ENCODE results near the gene DBNDD1. TPM values are rescaled to one million over a fixed set of nuclear protein-coding genes. Genes with fewer than 3 reads are reported as not detected.

DBNDD1 gene
- total RNA-seq, 1 donor from 2014 or later = 2.7 TPM

- no peak for TF ChIP-seq CTCF (IDR thresholded peaks at IDR 0.05)
- Histone ChIP-seq H3K27ac (peak overlapping the region in 1 of 2 donors; percentile 5), H3K36me3 (peaks cover 14 to 29% of the 10 kb centered on the region in 2 donors), H3K4me3 (no peak overlapping the region), H3K9me3 (no peaks in the 10 kb centered on the region), H3K4me1 (no peaks in the 10 kb centered on the region), H3K27me3 (no peaks in the 10 kb centered on the region)
- intact Hi-C loops (cut with DNase I) = no loop called here
- no peak for DNase-seq (ENCODE audit: low spot score in 2 of 2)
Observed at GRCh38 chr16:90033387-90033786, 14.1 kb upstream of the DBNDD1 start.

GRCh38 chr16:90032674-90033331 is 13.5 kb upstream of the DBNDD1 start:
- Histone ChIP-seq H3K36me3 (peaks cover 10 to 24% of the 10 kb centered on the region in 2 donors), H3K4me3 (no peak overlapping the region), H3K27ac (no peak overlapping the region), H3K9me3 (no peaks in the 10 kb centered on the region), H3K4me1 (no peaks in the 10 kb centered on the region), H3K27me3 (no peaks in the 10 kb centered on the region)
- no peak for TF ChIP-seq CTCF (IDR thresholded peaks at IDR 0.05)
- no peak for DNase-seq (ENCODE audit: low spot score in 2 of 2)
- intact Hi-C loops (cut with DNase I) = no loop called here

GRCh38 chr16:90031931-90032673 is 12.8 kb upstream of the DBNDD1 start:
- intact Hi-C loops (cut with DNase I) = no loop called here
- peak overlapping the region in 1 of 2 donors; percentile 24 for H3K27ac ChIP-seq

GRCh38 chr16:90031186-90031930 is 12.1 kb upstream of the DBNDD1 start:
- Histone ChIP-seq H3K27me3 (no peaks in the 10 kb centered on the region), H3K36me3 (peaks cover 0 to 15% of the 10 kb centered on the region in 2 donors), H3K4me3 (no peak overlapping the region), H3K4me1 (no peaks in the 10 kb centered on the region), H3K9me3 (no peaks in the 10 kb centered on the region), H3K27ac (no peak overlapping the region)
- intact Hi-C loops (cut with DNase I) = no loop called here
- TF ChIP-seq CTCF (IDR thresholded peaks at IDR 0.05) = no peak
- no peak for DNase-seq (ENCODE audit: low spot score in 2 of 2)

More at GRCh38 chr16:90031931-90032673, 12.8 kb upstream of the DBNDD1 start:
- no peaks in the 10 kb centered on the region for H3K4me1 ChIP-seq
- H3K36me3 ChIP-seq = peaks cover 5 to 22% of the 10 kb centered on the region in 2 donors
- H3K27me3 ChIP-seq = no peaks in the 10 kb centered on the region
- no peak overlapping the region for H3K4me3 ChIP-seq
- no peak for TF ChIP-seq CTCF (IDR thresholded peaks at IDR 0.05)
- no peaks in the 10 kb centered on the region for H3K9me3 ChIP-seq
- no peak for DNase-seq (ENCODE audit: low spot score in 2 of 2)

- no peak overlapping the region for H3K27ac ChIP-seq
- DNase-seq (ENCODE audit: low spot score in 2 of 2) = no peak
- H3K36me3 ChIP-seq = peaks cover 0 to 6% of the 10 kb centered on the region in 2 donors
- H3K9me3 ChIP-seq = no peaks in the 10 kb centered on the region
- H3K4me3 ChIP-seq = no peak overlapping the region
- TF ChIP-seq CTCF (IDR thresholded peaks at IDR 0.05) = no peak
- intact Hi-C loops (cut with DNase I) = no loop called here
- no peaks in the 10 kb centered on the region for H3K27me3 ChIP-seq
- no peaks in the 10 kb centered on the region for H3K4me1 ChIP-seq
Observed at GRCh38 chr16:90028985-90029384, 9.7 kb upstream of the DBNDD1 start.

Data from ascending aorta (tissue), 2 donors.